ENCODE results near the gene BGN.

Gene BGN

DNA sequence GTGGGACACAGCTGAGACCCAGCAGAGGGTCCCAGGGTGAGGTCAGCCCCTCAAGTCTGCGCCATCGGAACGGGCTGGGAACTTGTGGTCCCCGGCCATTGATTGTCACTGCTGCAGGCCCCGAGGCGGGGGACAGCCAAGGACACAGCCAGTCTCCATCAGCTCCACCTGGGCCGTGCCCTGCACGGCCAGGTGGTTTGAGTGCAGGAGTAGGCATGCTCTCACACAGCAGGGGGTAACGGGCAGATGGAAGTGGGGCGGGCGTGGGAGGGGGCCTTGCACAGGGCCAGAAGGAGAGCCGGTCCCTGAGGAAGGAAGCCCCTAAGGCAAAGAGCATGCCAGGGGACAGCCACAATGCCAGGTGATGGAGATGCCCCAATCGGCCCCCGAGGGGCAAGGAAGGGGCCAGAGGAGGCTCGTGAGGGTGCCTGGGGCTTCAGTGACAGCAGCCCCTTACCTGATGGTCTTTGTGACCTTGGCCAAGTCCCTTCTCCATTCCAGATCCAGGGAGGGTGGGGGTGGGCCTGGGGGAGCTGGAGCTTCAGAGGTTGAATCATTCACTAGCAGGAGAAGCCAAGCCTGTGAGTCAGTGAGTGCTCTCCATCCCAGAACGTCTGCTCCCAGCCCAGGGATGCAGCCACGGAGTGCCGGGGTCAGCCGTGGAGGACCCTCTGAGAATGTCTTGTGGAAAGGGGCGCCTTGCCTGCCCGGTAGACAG is 24.9 kb downstream of the BGN start:
- H3K4me3 ChIP-seq (ENCODE audit: low read depth, low read length): no peak overlapping the region
- DNase-seq (ENCODE audit: low read depth): no peak

DNA sequence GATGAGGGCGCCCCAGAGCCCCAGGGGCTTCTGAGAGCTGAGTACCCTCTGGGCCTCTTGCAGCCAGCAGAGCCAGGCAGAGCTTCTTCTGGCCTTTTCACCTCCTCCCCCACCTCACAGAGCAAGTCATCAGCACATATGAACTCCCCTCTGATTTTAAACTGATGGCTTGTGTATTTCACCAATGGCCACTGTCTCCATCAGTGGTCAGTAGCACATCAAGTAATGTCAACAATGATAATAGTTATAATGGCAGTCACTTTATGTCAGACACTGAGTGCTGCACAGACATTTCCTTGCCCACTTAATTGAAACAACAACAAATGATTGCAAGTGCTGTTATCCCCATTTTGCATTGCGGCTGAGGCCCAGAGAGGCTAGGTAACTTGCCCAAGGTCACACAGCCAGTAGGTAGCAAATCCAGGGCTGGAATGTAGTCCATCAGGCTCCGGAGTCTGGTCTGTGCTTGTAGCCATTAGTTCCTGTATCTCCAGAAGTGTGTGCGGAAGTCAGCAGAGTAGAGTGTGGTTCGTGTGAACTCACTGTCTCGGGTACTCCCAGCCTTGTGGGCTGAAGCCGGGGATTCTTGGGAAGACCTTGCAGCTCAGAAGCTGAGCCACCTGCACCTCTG is 25.6 kb downstream of the BGN start:
- no peak for DNase-seq (ENCODE audit: low read depth)
- H3K4me3 ChIP-seq (ENCODE audit: low read depth, low read length): no peak overlapping the region

DNA sequence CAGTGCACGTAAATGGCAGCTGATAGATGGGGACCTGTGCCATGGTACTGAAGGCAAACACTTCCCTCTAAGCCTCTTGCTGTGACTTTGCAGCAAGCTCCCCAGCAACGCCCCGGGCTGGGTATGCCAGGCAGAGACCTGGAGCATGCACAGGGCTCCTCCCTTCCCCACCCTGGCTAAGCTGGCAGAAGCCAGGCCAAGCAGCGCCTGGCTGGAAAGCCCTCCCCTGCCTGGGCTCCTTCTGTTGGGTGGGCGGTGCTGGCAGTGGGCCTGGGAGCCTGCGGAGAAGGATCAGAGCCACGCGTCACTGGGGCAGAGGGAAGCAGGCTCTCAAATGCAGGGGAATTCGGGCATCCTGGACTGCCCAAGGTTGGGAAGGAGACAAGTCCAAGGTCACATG is 26.3 kb downstream of the BGN start:
- H3K4me3 ChIP-seq (ENCODE audit: low read depth, low read length): no peak overlapping the region
- no peak for DNase-seq (ENCODE audit: low read depth)

DNA sequence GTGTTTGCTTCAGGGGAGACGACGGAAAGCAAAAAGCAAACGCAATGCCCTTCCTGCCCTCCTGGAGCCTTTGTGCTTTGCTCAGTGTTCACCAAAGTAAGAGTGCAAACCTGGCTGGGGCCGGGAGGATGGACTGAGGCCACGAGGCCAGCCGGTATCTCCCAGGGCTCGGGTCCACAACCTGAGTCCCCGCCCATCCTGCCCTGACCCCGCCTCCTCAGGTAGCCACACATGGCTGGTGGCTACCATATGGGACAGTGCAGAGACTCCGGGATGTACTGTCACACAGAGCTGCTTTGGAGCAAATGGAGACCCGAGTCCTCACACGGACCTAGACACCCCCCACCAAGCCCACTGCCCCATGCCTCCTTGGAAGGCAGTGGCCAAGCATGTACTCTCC is 27.5 kb downstream of the BGN start:
- no peak overlapping the region for H3K4me3 ChIP-seq (ENCODE audit: low read depth, low read length)
- no peak for DNase-seq (ENCODE audit: low read depth)

DNA sequence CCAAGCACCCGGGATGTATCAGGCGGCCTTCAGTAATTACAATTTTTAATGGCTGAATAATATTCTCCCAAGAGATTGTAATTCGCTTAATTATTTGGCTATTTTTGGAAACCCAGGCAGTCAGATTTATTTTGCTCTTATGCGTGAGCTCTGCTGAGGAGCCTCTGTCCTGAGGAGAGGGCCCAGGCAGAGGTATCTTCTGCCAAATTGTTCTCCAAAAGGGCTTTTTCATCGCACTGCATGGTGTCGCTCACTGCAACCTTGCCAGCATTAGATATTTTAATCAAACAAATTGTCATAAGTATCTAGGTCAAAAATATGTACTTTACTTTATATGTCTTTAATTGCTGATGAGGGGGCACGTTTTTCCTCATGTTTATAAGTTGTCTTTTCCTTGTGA is 28.5 kb downstream of the BGN start:
- DNase-seq (ENCODE audit: low read depth): no peak
- no peak overlapping the region for H3K4me3 ChIP-seq (ENCODE audit: low read depth, low read length)

DNA sequence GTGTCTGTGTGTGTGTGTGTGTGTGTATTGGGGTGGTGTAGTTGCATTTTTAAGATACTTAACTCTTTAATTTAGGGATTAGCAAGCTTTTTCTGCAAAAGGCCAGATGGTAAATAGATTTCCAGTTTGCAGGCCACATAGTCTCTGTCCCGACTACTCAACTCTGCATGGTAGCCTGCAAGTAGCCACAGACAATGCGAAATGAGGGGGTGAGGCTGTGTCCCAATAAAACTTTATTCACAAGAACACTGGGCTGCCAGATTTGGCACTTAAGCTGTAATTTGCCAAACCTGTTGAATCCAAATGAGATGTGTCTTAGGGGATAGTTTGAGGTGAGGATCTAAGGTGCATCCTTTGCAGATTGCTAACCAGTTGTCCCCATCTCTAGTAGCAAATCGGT is 29.5 kb downstream of the BGN start:
- no peak for DNase-seq (ENCODE audit: low read depth)

DNA sequence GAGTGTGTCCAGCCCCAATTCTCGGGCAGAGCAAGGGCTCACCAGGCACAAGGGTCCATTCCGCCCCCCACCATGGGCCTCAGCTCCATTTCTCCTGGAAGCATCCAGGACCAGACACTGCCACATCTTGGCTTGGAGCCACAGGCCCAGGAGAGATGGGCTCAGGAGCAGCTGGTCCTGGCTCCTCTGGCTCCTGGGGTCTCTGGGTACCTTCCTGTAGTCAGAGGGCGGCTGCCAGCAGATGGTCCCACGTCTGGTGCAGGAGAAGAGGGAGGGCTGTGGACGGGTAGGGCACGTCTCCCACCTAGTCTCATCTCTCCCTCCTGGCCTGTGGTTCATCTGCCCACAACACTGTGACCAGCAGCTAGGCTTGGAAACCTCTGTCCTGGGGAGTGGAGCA is 30.7 kb downstream of the BGN start:
- H3K4me3 ChIP-seq (ENCODE audit: low read depth, low read length): no peak overlapping the region
- no peak for DNase-seq (ENCODE audit: low read depth)

More for the DNA sequence above, 29.5 kb downstream of the BGN start:
- no peak overlapping the region for H3K4me3 ChIP-seq (ENCODE audit: low read depth, low read length)

DNA sequence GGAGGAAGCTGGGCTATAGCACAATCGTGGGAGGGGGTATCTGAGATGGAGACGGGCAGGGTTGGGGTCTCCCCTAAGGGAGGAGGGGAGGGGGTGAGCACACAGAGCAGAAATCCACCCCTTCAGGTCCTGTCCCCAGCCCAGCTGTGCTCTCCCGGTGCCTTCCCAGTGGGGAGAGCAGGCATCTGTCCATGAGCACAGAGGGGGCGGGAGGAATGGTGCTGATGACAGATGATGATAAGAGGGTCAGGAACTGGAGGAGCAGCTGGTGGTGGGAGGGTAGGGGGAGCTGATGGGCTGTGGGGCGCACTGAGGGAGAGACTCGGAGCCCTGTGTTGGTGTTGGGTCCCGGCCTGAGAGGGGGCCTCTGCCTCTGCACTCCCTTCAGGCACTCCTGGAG is 31.3 kb downstream of the BGN start:
- no peak overlapping the region for H3K4me3 ChIP-seq (ENCODE audit: low read depth, low read length)

DNA sequence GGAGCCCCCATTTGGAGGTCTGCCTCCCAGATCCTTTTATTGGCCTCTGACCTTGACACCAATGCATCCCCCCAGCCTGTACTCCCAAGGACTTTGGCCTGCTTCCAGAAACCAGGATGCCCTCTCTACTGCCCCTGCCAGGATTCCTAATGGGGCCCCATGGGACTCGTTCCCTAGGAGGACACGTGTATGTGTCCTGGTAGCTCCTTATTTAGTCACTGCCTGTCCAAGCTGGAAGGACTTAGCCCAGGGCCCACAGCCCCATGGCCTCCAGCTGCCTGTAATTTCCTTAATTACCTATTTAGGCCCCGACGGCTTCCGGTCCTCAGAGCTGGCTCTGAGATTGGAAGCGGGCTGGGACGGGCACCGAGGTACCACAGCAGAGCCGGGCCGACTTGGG is 32.0 kb downstream of the BGN start:
- H3K4me3 ChIP-seq (ENCODE audit: low read depth, low read length): no peak overlapping the region
- no peak for DNase-seq (ENCODE audit: low read depth)

More for the DNA sequence above, 31.3 kb downstream of the BGN start:
- no peak for DNase-seq (ENCODE audit: low read depth)

DNA sequence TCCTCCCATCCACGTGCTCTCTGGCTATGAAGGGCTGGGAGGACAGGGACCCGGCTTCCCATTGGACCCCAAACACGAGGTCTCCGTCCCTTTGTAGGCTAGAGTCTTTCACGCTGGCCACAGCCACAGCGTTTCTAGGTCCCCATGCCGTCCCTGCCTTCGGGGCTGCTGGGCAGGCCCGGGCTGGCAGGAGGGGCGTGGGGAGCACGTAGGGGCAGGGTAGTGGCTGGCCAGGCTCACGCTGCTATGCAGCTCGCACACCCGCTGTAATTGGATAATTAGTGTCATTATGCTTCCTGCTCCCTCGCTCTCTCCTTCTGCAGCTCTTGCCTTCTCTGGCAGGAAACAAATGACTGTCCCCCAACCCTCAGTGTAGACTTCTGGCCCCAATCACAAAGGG is 32.4 kb downstream of the BGN start:
- no peak for DNase-seq (ENCODE audit: low read depth)

DNA sequence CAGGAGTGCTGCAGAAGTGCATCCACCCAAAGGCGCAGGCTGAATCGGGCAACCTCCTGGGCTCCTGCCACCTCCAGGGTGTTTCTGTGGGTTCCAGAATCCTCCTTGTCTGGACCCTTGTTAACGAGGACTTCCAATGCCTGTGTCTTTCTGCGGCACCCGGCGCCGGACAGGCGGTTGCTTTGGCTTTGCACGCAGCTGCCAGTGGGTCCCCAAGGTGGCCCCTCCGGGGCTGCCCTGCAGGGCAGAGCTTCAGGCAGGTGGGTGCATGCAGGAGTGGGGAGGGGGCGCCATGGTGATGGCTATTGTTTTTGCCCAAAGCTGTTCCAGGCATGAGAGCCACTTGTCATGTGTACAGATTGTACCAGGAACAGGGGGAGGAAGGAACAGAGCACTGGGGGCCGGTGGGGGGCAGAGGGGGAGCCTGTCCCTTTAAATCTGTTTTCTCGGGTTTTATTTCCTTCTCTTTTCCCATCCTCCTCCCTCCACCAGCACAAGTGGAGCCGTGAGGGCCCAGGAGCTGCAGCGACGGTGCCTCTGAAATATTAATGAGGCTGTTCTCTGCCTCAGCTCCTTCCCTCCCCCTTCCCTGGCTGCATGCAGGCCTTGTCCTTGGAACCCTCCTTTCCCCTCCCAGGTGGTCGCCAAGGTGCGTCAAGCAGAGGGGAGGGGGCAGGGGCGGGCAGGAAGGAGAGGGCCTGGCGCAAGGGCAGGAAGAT is 35.8 kb downstream of the BGN start:
- DNase-seq (ENCODE audit: low read depth): no peak
- no peak overlapping the region for H3K4me3 ChIP-seq (ENCODE audit: low read depth, low read length)

More for the DNA sequence above, 32.4 kb downstream of the BGN start:
- H3K4me3 ChIP-seq (ENCODE audit: low read depth, low read length): no peak overlapping the region

DNA sequence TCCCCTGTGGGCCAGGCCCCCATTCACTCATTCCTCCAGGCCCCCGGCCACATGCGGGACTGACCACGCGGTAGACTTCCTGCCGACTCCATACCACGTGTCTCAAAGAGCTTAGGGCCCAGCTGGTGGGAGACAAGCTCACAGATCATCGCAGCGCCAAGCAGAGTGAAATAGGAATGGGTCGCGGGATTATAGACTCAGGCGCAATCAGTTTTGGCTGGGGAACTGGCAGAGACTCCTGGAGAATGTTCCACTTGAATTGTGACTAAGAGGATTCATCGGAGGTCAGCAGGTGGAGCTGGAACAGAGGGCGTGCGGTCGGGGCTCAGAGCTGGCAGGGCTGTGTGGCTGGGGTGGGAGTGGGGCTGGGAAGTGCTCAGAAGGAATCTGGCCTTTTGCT is 38.3 kb downstream of the BGN start:
- no peak for DNase-seq (ENCODE audit: low read depth)
- H3K4me3 ChIP-seq (ENCODE audit: low read depth, low read length): no peak overlapping the region

DNA sequence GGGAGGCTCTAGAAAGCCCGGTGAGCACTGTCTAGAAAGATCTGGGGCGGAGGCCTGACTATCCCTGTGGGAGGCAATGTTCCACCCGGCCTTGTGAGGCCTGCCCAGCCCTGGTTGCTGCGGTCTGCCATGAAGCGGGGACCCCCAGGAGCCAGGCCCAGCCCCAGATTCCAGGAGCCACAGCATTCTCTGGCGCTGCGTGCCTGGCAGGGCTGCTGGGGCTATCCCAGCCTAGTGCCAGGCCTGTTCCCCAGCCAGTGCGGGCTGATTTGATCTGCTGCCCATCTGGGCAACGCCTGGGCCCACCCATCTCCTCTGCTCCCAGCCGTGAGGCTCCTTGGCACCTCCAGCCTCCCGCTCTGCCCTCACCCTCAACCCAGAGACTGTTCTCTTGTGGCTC is 42.3 kb downstream of the BGN start:
- no peak overlapping the region for H3K4me3 ChIP-seq (ENCODE audit: low read depth, low read length)
- DNase-seq (ENCODE audit: low read depth): no peak

DNA sequence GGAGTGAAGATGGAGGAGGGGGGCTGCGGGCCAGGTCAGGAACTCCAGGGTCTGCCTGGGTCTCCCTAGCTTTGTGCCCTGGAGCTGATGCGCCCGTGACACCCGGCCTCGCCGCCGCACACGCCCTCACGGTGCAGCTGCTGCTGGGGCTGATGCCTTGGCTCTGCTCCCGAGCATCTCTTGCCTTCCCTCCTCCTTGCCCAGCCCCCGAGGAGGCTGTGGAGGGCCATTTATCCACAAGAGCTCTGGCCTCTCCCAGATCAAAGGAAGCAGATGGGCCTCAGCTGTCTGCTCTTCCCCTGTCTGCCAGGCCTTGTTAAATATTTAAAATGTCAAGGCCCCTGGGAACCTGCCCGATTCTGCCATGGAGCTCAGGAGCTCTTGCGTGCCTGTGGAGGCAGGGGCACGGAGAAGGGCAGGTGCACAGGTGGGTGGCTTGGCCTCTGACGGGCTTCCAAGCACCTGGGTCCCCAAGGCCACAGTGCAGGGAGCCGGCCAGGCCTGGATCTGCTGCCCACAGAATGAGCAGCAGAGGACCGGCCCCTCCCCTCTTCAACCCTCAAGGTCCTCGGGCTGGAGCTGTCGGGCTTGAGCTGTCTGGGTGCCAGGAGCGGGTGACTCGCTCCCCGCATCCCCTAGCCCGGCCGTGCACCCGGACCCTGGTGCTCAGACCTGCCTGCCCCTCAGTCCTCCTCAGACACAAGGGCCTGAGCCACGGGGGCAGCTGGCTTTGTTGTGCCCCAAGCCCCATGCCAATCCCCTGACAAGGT is 42.9 kb downstream of the BGN start:
- H3K4me3 ChIP-seq (ENCODE audit: low read depth, low read length): no peak overlapping the region
- DNase-seq (ENCODE audit: low read depth): no peak

DNA sequence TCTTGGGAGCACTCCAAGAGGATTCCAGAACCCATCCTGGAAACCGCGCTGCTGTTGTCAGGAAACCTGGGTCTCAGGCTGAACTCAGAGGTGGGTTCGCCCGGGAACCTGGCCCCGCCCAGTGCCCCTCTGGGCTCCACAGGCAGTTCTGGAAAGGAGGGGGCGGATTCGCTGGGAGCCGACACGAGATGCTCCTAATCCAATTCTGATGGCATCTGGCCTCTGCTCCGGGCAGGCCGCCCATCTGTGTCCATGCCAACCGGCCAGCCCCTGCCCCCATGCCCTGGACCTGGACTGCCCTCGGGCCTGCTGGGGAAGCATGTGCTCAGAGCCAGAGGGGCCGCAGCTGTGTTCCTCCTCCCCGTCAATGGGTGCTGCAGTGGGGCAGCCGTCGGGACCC is 43.6 kb downstream of the BGN start:
- H3K4me3 ChIP-seq (ENCODE audit: low read depth, low read length): no peak overlapping the region

DNA sequence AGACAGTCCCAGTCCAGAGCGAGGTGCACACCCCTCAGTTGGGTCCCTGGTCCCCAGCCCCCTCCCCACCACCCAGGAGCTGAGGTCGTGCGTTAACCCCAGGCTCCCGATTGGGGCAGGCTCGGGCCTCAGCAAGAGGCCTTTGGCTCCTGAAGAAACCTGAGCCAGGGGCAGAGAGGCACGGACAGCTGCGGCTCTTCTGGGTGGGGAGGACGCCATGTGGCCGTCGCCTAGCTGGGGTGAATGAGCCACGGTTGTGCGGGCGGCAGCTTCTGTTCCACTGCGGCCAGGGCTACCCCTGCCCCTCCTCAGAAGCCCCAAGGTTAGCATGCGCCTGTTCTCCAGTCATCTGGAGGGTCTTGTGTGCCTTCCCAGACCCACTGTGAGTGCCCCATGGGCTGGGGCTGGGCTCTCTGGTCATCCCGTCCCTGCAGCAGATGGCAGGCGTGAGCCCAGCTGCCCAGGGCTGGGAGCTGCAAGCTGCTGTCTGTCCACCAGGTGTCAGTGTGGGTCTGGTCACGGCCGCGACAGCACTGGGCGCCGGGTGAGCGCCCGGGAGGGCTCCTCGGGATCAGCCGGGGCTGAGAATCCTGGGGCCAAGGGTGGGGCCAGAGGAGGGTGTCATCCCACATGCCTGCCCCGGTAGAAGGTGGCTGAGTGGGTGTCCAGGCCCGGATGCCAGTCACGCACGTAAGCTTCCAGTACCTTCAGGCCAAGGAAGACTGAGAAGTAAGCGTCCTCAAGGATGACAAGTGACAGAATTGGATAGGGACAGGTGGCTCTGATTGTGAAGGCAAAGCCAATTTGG is 44.6 kb downstream of the BGN start:
- no peak for DNase-seq (ENCODE audit: low read depth)
- H3K4me3 ChIP-seq (ENCODE audit: low read depth, low read length): no peak overlapping the region

More for the DNA sequence above, 43.6 kb downstream of the BGN start:
- DNase-seq (ENCODE audit: low read depth): no peak

DNA sequence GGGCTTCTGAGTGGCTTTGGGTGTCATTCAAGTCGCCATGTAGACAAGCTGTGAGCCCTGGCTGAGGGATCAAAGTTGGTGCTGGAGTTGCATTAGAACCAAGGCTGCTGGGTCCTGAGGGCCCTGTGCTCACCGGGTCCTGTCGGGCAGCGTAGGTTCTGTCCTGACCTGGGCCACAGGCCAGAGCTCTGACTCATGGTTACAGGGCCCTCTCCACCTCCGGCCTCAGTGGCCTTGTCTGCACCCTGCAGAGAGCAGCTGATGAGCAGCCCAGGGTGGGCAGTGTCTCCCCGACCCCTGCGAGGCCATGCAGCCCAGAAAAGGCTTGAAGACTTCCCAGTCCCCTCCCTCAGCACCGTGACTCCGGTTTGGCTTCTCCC is 45.2 kb downstream of the BGN start:
- H3K4me3 ChIP-seq (ENCODE audit: low read depth, low read length): no peak overlapping the region
- DNase-seq (ENCODE audit: low read depth): no peak

DNA sequence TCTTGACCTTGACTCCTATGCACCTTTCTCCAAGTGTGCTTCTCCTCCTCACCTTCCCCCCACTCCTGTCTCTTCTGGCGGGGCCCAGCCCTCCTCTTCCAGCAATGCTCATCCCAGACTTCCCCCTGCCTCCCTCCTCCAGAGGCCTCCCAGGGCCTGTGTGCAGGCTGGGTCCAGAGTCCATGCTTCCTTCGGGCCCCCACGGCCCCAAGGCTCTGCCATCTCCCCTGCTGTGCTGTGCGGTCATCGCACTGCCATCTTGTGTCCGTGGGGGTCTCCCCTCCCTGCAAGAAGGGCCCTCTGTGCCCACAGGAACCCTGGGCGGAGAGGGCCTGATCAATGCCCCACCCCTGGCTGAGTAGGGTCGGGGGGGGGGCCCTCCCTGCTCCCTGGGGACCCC is 49.9 kb downstream of the BGN start:
- no peak for DNase-seq (ENCODE audit: low read depth)
- H3K4me3 ChIP-seq (ENCODE audit: low read depth, low read length): no peak overlapping the region

DNA sequence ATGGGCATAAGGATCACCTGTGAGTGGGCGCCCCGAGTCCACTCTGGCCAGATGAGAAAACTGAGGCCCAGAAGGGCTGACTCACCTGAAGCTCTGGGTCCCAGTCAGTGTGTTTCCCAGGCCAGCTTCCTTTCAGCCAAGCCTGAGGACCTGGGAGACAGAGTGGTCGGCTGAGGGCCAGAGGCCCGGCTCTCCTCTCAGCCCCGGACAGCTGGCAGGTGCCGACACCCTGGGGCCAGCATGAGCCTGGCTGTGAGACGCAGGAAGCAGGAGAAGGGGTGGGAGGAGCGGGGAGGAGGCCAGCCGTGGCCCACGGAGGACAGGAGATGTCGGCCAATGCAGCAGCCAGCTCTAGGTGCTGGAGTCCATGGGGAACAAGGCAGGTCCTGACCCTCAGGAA is 51.6 kb downstream of the BGN start:
- DNase-seq (ENCODE audit: low read depth): no peak
- no peak overlapping the region for H3K4me3 ChIP-seq (ENCODE audit: low read depth, low read length)
